ENCODE results near the gene SNX8.

Gene SNX8

DNA sequence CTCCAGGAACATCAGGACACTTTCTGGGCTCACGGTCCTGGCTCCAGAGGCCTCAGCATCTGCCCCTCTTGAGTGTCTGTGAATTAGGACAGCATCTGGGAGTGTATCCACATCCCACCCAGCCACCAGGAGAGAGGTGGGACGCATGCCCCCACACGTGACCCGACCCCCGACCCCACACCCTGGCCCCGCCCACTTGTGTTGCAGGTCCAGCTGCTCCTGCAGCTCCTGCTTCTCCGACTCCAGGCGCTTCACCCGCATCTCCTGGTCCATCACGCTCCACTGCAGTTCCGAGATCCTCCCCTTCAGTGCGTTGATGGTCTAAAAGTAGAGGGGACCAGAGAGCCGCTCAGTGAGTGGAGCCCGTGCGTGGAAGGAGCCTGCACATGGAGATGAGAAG lies 95.1 kb downstream of the SNX8 start:
- no peak for DNase-seq

DNA sequence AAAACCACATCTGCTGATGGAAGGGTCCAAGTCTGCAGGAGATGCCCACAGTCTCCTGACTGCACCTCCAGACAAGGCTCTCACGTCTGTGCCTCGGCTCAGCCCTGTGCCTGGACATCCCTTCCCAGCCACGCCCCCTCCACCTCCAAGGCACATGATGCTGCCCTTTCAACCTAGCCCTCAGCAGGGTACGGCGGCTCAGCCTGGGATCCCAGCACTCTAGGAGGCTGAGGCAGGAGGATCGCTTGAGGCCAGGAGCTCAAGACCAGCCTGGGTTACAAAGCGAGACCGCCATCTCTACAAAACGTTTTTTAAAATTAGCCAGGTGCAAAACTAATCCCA lies 95.8 kb downstream of the SNX8 start:
- DNase-seq = no peak

DNA sequence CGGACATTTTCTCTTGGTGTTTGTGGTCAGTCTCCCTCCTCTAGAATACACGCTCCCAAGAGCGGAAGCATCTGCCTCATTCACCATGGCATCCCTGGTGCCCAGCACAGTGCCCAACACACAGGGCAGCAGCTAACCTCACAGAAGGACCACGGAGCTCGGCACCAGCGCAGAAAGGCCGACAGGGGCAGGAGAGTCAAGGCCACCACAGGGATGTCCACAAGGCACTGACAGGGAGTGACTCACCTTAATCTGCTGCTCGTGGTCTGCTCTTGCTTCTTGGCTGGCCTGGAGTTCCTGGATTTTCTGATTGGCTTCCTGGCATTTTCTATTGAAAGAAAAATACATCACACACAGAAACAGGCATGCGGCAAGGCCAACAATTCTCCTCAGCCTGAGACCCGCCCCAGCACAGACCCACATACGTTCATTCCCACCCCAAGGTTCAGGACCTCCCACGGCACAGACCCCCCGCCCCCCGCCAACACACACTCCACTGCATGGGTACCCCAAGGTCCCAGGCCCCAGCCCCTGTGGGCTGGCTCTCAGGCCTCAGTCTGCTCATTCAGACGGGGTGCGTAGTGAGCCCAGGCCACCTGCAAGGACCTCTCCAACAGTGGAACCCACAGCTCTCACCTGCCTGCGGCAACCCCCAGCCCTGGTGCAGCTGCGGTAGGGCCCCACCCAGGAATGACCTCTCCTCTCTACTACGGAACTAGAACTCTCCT lies 96.4 kb downstream of the SNX8 start:
- DNase-seq = no peak

DNA sequence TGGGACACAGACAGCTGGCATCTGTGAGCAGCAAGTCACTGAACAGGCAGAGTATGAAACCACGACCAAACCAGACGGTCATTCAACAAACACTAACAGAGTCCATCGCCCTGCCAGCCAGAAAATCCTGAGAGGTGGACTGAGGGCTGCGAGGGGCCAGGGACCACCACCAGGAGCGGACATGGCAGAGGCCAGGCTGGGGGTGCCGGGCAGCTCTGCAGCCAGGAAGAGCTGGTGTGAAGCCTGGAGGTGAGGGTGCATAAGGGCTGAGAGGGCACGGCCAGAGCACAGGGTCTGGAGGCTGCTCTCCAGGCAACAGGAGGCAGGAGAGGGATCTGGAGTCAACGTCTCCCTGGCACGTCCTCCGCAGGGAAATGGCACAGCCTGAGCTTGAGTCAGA lies 97.0 kb downstream of the SNX8 start:
- no peak for DNase-seq

DNA sequence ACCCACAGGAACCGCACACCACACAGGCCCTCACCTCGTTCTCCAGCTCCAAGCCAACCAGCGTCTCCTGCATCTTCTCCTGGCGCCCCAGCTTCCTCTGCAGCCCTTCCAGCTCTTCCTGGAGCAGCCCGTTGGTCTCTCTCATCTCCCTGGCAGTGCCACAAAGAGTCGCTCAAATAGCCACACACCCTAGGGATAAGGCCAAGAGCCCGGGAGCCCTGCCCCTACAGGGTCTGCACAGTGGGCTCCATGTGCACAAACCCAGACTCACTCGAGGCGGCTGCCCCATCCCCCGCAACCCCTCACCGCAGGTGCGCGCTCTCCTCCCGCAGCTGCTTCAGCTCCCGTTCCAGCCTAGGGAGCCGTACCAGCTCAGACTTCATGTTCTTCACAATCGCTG lies 98.4 kb downstream of the SNX8 start:
- DNase-seq = no peak

DNA sequence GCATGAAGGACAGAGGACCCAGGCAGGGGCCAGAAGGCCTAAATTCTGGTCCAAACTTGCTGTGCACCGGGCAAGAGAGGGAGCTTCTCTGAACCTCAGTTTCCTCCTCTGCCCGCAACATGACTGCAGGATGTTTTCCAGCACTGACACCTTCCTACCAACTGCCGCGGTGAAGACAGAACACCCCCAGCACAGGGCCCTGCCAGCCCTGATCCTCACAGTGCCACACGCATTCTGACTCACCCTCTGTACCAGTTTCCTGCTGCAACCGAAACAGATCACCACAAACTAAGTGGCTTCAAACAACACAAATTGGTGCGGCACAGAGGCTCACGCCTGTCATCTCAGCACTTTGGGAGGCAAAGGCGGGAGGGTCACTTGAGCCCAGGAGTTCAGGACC lies 99.6 kb downstream of the SNX8 start:
- peak in 1 of 2 experiments; percentile 30 for DNase-seq

DNA sequence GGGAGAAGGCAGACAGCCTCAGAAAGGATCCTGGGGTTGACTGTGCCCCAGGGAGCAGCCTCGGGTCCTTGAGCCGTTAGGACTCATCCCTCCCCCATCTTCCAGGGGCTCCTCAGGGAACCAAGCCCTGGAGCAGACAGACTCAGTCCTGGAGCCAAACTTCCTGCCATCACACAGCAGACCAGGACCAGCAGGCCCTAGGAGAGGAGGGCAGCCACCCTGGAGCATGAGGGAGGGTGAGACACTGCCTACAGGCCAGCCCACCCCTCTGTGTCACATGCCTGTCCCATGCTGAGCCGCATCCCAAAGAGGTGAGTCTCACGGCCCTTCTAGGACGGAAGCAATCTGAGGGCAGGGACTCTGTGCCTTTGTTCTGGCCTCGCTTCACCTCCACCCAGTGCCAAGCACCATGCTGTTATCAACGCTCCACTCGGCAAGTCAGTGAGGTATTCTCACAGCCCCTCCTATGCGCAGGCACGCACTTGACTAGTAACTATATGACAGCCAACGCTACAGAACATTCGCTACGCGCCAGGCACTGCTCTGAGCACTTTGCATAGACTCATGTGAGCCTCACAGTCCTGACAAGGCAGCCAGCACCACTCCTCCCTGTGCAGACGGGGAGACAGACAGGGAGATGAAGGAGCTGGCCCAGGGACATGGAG lies 100.6 kb downstream of the SNX8 start:
- no peak for DNase-seq

DNA sequence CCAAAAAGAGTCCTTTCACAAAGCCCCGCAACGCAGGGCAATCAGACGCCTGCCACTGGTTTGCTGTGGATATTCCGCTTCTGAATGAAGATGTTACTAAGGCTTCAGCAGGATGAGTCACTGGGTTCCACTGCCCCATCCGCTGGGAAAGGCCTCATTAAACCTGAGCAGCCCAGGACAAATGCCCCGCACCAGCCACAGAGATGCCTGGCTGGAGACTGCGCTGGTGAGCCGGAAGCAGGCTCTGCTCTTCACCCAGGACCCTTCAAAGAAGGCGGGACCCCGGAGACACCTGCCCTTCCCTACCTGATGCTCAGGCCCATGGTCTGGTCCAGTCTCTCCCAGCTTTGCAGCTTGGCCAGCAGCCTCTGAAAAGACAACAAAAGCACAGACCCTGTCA lies 101.3 kb downstream of the SNX8 start:
- DNase-seq = no peak

DNA sequence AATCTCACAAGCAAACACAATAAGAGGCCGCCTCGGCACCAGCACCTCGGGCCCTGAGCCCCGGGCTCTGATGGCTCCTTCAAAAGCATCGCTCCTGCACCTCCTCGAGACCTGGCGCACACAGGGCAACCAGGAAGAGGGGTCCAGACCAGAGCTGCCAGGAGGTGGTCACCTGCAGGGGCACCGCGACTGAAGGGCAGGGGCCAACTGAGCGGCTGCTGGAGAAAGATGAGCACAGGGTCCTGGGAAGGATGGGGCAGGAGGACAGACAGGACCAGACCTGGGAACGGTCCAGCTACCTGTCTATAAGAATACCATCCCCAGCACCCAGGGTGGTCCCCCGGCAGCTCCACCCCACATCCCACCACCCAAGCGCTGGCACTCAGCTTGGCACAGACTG lies 102.3 kb downstream of the SNX8 start:
- DNase-seq = no peak

DNA sequence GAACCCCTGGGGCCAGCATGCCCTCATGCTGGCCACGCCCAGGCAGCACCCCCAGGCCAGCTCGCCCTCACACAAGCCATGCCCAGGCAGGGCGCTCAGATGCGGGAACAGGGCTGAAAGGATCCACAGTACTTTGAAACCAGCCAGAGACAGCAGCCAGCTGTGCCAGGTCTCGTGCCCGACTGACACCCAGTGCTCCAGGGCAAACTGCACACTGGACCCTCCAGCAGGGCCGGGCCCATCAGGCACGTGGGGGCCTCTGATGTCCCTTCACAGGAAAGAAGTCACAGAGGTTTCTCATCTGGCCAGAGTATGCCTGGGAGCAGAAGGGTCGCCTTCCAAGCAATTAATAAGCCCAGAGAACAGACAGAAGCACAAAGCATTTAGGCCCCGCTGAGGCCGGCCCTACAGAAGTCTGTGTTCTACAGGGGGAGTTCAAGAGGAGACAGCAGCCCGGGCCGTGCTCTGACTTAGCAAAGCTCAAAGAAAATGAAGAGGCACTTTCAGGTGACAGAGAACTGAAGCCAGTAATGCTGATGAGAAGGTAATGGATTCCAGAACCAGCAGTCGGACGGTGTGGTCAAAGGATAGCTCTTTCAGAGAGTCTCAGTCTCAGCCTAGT lies 102.9 kb downstream of the SNX8 start:
- DNase-seq = no peak

DNA sequence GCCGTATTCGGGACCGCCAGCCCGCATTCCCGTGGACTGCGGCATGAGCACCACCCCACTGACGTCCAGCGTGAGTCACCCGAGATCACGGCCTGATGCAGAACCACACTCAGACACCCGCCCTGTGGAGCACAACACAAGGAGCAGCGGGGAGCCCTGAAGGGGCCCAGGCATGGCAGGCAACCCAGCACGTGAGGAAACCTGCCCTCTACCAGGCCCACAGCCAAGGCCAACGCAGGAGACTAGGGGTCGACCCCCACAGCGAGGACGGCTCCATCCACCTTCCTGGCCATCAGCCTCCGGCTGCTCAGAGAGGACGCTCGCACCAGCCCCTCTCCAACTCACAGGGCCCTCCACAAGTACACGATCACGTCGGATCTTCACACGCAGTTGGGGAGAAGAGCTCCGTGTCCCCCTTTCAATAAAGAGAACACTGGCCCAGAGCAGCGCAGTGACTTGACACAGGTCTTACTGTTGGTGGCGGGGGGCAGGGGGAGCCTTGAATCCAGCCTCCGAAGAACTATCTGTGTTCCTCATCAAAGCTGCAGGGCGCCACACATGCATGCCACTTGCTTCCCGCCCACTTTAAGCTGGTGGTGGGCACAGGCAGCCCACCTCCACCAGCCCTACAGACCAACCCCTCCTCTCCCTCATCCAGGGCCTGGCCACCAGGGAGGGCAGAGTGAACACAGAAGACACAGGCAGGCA lies 103.5 kb downstream of the SNX8 start:
- no peak for DNase-seq

DNA sequence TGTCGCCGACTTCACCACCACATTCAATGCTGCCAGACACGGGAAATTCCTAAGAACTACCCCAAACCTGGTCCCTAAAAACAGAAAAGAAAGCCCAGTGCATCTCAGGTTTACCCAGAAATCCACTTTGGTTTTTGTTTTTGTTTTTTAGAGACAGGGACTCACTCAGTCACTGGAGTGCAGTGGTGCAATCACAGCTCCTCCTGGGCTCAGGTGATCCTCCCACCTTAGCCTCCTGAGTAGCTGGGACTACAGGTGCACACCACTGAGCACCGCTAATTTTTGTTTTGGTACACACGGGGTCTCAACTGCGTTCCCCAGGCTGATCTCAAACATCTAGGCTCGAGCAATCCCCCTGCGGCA lies 104.3 kb downstream of the SNX8 start:
- DNase-seq = no peak

DNA sequence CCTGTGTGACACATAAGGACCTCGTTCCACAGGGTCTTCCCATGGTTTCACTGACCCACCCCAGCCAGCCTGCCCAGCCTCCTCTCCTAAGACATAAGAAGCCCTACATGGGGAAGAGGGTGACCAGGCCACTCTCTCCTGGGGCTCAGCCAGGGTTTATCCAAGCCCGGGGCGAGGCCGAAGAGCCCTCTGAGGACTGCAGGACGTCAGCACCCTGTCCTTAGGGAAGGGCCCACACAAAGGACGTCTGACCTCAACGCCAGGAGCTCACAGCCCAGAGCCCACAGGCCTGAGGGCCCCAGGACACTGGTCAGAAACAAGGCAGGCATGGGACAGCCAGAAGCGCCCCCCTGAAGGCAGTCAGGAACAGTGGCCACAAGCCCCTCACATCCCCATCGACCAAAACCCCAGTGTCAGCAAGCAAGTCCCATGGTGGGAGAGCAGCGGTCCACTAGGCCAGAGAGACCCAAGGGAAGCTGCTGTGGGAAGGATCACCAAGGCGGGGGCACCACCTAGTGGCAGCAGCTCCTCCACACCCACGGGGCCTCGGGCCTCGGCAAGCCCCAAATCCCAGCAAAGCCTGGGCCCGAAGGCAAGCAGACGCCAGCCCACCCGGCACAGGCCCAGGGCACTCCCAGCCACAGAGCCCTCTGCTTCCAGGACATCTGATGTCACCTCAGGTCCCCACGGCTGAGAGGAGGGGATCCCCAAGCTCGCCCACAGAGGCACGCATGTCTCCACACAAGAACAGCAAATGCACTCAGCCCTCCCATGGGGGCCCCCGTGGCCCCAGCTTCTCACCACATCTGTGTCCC lies 104.9 kb downstream of the SNX8 start:
- peak; percentile 54 to 61 for DNase-seq

DNA sequence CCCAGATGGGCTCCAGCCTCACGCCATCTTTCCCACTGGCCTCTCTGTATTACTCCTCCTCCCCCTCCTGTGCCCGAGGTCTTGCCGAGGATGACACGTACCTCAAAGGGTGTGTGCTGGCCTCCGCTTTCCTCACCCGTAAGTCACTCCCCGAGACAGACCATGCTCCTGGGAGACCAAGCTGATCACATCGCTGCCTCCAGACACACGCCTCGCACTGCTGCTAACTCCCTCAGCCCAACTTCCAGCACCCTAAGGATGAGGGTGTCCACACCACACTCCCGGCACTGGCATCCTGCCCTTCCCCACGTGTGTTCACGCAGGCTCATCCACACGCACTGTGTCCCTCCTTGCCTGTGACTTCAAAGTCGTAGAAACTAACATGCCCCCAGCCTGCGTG lies 105.5 kb downstream of the SNX8 start:
- DNase-seq = no peak

DNA sequence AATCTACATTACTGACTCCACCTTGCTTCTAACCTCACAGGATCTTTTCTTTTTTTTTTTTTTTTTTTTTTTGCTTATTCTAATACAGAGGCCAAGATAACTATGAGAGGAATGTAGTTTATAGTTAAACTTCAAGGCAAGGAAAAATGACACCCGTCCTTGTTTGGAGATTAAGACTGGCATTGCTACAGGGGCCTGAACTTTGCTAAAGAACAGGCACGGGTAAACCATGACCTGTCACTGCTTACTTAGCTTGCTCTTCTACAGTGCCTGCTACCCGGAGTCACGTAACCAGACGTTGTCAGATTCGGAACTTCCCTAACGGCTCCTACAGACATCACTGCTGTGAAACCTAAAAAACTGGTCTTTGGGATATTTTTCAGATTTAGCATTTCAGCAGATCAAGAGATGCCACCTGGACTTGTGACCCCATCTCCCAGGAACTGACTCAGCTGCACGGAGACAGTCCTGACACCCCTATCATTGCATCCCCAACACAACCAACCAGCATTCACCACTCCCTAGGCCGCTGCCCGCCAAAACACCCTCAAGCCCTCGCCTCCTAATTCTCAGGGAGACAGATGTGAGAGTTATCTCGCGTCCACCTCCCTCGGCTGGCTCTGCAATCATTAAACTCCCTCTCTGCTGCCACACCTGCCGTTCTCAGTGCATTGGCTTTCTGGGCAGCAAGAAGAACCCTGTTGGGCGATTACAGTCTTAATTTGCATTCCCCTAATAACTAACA lies 109.0 kb downstream of the SNX8 start:
- DNase-seq = no peak

DNA sequence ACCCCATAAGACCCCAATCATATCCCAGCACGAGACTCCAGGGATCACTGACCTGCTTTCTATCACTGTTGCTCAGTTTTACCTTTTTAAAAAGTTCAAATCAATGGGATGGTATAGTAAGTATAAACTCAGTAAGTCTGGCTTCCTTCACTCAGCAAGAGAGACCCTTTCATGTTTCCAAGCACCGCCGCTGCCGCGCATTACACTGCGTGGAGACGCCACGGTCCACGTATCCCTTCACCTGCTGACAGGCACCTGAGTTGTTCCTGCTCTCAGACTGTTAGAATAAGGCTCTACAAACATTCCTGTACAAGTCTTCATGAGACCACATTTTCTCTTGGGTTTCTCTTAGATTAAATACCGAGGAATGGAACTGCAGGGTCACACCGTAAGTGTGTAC lies 109.8 kb downstream of the SNX8 start:
- no peak for DNase-seq

DNA sequence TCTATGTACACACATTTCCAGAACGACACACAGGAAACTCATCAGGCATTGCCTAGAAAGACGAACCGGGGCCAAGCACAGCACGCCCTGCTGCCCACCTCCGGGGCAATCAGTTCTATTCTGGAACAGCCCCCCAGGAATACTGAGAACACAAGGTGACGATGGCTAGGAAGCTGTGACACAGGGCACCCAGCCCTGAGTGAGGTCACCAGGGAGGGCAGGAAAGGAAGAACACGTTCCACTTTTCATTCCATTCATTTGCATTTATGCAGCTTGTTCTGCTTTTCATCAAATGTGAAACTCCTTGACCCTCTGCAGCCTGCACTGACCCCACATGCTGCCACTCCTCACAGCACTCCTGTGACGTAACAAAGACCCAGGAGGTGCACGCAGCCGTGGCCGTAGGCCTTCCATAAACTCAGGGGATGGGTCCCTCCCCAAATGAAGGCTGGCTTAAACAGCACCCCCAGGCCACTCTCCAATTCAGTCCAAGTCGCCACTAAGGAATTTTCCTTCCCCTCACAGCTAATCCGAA lies 110.4 kb downstream of the SNX8 start:
- no peak for DNase-seq

DNA sequence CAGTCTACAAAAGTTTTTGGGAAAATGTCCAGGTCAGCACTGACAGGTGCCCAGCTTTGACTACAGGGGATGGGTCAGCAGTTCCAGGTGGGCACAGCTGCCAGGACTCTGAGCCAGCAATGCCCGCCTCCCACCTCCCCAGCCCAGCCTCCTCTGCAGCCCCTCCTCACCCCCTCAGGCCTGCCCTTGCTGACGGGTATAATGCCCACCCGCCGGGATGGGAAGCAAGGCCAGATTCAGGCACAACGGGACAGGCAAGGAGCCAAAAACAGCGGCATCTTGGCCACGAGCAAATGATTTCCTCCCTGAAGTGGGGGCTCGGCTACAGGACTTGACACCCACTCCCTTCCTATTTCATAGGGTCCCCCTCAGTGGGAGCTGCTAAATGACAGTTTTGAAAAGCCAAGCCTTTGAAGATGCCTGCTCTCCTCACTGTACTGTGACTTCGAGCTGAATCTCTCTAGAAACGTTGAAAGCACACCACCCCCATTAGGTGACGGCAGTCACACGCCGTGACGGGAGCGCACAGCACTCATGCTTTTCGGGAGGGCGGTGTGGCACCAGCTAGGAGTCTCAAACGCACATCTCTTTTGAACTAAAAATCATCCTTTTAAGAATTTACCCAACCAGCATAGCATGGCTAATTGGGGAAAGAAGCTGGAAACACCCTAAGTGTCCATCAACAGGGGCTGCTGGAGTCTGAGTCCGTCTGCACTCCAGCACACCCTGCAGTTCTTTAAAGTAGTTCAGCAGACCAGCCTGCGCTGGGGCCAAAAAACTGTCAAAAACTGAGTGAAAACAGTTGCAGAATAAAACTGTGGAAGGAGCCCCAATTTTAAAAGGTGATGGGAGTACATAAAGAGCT lies 111.1 kb downstream of the SNX8 start:
- DNase-seq = no peak

DNA sequence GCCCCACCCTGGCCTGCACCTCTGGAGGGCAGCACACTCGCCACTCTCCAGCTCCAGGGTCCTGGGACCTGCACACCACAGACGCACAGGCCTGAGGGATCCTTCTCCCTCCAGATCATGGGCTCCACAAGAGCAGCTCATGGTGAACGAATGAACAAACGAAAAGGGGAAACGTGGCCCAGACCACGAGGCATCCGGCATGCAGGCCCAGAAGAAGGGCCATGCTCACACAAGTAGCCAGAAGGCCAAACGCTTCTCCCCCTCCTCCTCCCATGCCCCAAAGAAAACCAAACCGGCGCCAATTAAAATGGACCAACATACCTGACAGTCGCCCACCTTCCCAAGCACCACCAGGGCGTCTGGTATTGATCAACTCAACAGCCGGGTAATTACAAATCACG lies 111.9 kb downstream of the SNX8 start:
- DNase-seq = no peak
